ENCODE measurements around the gene DLG2.
"Not testable (repeated sequence)": the region's sequence is repeated elsewhere in the genome, so short reads cannot be mapped to it uniquely, and the experiment has no call there.

DLG2 gene

DNA sequence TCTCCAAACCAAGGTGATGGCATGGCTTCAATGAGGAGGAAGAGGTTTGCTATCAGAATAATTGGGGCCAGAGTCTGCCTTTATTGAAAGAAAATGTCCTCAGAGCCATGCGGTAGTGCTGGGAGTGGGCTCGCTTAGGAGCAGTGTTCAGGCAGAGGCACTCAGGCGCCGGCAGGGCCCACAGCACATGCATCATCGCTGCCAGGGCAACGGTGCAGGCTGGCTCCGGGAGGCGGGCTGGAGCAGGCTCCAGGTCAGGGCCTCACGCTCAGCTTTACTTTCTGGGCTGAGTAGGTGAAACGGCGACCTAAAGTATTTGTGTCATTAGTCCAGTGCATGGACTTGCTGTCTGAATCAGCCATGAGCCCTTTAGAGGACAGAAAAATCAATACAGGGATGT lies 2171.1 kb downstream of the DLG2 start:
- no peak for DNase-seq

- DNase-seq, result no peak
Measured at GRCh38 chr11:83455356-83455755, 2171.8 kb downstream of the DLG2 start.

DNA sequence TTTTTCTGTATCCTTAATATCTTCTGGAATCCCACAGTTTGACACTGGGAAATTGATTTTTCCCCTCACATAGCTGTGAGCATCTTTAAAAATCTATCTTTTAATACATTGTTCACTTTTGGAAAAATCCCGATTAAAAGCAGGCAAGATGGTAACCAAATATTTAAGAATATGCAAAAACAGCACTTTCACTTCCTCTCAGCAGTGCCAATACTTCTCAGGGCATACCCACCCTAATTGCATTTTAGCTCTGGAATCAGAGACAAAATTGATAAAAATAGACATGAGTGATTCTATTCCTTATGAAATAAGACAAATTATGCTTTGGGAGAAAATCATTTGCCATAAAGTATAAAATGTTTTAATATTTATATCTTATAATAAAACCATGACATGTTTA lies 2172.5 kb downstream of the DLG2 start:
- DNase-seq, result no peak

GRCh38 chr11:83449338-83449913 lies 2177.7 kb downstream of the DLG2 start:
- DNase-seq, result no peak

DNA sequence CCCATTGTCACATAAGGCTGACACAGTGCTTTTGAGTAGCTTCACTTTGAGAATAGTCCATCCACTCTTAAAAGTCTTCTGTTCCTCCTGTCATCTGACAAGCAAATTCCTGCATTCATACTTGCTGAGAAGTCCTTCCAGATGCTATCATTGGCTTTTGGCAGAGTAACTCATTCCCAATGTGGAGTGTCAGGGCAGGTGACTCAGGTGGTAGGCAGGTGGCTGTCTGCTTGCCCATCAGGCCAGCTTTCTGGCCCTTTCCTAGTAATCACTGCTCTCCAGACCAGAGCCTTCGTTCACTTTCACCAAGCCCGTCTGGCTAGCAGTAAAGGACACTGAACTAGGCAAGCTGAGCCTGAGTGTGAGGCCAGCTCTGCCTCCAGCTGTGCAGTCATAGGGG lies 2178.5 kb downstream of the DLG2 start:
- no peak for DNase-seq

GRCh38 chr11:83443880-83444279 lies 2183.3 kb downstream of the DLG2 start:
- DNase-seq, result not testable (repeated sequence)

DNA sequence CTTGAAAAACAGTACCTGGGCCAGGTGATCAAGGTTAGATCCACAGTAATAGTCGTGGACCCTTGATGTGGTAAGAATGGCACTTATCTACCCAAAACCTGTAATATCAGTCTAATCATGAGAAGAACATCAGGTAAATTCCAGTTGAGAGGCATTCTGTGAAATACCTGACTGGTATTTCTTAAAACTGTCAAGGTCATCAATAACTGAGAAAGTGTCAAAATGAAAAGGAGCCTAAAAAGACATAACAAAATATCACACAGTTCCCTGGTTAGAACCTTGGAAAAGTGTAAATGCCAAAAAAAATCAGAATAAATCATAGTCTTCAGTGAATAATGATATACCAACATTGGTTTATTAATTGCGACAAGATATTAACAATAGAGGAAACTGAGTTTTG lies 2185.5 kb downstream of the DLG2 start:
- DNase-seq, result no peak

- DNase-seq, result no peak
Measured at GRCh38 chr11:83441171-83441570, 2186.0 kb downstream of the DLG2 start.

DNA sequence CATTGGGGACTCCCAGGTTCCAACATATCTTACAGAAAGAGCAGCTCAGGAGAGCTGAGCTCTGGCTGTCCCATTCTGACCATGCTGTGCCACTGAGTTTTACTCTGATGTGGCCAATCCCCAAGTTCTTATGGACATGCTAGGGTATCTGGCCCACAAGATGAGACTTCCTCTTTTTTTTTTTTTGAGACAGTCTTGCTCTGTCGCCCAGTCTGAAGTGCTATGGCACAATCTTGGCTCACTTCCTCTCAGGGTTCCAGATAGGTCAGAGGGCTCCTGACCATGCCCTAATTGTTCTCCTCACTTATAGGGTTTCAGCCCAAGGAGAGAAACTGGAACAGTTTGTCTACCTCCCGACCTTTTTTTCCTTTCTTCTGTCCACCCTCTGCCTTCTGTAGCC lies 2188.7 kb downstream of the DLG2 start:
- DNase-seq, result no peak

DNA sequence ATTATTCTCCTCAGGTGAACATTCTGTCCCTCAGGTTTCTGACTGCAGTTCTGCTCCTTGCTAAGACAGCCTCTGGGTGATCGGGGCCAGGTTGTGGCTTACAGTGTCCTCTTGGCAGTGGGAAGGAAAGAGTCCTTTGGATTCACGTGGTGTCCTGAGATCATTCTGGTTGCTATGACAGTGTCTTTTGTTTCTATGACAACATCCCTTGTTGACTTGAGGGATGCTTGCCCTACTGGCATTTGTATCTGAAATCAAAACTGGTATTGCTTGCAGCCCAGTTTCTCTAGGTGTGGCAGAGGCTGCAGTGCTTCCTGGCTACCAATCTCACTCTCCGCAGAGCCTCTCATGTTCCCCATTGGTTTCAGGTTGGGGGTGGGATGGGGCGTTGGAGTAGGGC lies 2189.2 kb downstream of the DLG2 start:
- no peak for DNase-seq

GRCh38 chr11:83436855-83437254 lies 2190.3 kb downstream of the DLG2 start:
- DNase-seq, result no peak

DNA sequence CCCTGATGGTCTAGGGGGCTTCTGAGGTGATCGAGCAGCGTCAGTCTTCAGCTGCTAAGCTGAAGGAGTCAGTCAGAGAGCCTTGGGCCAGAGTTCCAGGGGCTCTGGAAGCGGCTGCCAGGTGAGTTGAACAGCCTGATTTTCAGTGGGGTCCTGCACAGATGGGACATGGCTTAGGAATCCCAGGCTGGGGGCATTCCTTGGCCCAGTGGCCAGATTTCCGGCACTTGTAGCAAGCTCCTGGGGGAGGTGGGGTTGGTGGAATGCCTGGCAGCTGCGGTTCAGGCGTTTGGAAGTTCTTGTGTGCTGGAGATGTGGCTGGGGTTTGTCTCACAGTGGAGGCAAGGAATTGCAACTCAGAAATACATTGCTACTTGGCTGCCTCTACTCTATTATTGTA lies 2192.3 kb downstream of the DLG2 start:
- DNase-seq, result not testable (repeated sequence)

- DNase-seq, result no peak
Measured at GRCh38 chr11:83427943-83428342, 2199.2 kb downstream of the DLG2 start.

DNA sequence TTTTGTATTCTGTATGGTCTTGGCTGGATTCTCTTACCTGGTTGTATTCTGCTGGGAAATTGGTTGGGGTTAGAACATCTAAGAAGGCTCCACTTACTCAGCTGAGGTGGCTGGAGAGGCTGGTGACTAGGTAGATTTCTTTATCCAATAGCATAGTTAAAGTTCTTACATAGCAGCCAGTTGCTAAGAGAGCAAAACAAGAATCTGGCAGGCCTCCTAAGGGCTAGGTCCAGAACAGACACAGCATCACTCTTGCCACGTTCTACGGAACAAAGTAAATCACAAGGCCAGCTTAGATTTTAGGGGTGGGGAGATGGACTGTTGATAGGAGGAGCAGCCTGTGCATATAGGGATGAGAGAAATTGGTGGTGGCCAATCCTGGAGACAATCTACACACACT lies 2199.6 kb downstream of the DLG2 start:
- DNase-seq, result no peak

- DNase-seq, result no peak
Measured at GRCh38 chr11:83425137-83425466, 2202.0 kb downstream of the DLG2 start.

GRCh38 chr11:83424376-83425136 lies 2202.6 kb downstream of the DLG2 start:
- DNase-seq, result no peak

DNA sequence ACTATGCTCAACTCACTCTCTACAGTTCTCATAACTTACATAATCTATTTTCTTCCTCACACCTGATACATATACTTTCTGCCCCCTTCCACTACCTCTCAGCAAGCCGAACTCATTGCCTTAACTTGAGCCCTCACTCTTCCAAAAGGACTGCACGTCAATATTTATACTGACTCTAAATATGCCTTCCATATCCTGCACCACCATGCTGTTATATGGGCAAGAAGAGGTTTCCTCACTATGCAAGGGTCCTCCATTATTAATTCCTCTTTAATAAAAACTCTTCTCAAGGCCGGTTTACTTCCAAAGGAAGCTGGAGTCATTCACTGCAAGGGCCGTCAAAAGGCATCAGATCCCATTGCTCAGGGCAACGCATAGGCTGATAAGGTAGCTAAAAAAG lies 2204.5 kb downstream of the DLG2 start:
- not testable (repeated sequence) for DNase-seq

DNA sequence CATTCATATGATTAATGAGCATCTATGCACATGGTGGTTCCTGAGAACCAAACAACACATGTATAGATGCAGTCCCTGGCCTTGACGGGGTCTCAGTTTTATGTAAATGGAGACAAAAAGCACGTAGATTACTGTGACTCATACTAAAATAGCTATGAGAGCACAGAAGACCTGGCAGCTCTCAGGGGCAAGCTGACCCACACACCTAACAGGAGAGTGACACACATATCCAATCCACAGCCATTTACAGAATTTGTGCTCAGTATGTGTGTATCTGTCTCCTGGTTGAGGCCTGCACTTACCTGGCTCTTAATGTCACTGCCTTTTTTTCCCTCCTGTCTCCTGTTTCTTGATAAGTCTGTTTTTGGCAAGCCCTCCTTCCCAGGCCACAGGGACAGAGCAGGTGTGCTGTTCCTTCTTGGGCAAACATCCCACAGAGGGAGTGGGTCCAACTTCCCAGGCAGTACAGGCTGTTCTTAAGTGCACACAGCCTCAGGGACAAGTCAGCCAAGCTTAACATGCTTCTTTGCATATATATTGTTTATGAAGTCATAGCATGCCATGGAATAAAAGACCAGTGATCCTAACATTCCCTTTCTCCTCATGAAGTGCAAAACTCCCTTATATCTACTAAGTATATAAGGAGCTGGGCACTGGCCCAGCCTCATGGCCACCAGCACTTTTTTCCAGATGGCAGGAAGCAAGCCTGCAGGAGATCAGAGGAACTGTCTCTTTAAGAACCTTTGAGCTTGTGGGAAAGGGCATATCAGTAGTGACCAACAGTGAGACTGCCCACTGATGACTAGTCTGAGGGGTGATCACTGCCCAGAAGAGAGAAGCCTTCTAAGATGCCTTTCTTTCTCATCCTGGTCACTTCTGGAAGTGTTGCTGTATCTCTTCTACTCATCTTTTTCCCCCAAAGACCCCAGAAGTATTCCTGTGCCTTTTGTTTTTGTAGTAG lies 2216.3 kb downstream of the DLG2 start:
- no peak for DNase-seq

DNA sequence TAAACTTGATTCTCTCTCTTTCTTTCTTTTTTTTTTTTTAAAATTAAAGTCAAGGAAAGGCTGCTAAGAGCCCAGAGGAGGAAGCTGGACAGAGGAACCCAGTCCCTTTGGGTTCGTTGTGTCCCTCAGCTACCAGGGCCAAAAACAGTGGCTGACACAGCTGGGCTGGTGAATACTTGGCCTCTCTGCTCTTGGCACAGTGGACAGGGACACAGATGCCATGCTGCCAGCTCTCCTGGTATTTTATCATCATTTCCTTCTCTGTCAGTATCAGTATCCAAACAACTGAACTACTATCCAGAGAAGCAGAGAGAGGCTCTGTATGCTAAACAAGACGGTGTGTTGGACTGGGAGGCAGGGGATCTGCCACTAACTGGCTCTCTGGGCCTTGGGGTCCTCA lies 2217.3 kb downstream of the DLG2 start:
- DNase-seq, result no peak

GRCh38 chr11:83409476-83409875 lies 2217.7 kb downstream of the DLG2 start:
- DNase-seq, result no peak

DNA sequence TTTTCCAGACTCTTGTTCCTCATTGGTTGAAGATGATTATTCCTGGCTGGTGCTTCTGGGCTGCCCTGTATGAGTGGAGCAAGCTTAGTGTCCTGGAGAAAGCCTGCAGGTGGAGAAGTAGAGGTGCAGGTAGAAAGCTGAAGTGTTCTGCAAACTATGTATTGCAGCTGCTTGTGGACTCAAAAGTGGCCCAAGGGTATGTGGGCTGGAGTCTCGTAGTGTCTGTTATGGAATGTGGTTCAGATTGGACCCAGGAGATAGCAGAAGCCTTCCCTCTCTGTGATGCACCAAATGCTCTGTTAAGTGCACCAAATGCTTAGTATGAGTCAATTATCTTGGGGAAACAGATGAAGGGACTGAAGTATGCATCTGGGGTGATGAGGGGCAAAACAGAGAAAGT lies 2218.2 kb downstream of the DLG2 start:
- DNase-seq, result no peak

Data from stimulated activated CD4-positive, alpha-beta T cell treated with anti-CD3 and anti-CD28 coated beads, Interleukin-4, amount 100 ng/mL, for 1 hour (primary cell).